ENCODE results near the gene KY. TPM values are rescaled to one million over a fixed set of nuclear protein-coding genes. Genes with fewer than 3 reads are reported as not detected.

KY gene
- total and polyA plus RNA-seq, 2 of the 8 experiments (the other 6 are each of a cell fraction or from before 2014, with no cell fraction given), result not detected

GRCh38 chr3:134600685-134601463 lies 49.9 kb downstream of the KY start:
- H3K56ac ChIP-seq (replicated peaks; ENCODE audit: insufficient read length, low read depth, low read length), result no peak overlapping the region
- no peak overlapping the region for H3K4ac ChIP-seq (replicated peaks; ENCODE audit: insufficient read length, low read depth, low read length)
- ChIA-PET CTCF (ENCODE audit: partially characterized antibody) (interaction anchor here (0.5 to 13.3 kb wide), 55 partner anchors 8 to 1294 kb away, joined by 3 to 197 read pairs (median 4); partner anchors contain the start of genes EPHB1 and KY), POLR2A (ENCODE audit: partially characterized antibody) (interaction anchor here (0.8 to 1.3 kb wide), 3 partner anchors 14 to 43 kb away, joined by 3 to 5 read pairs (median 3); no protein-coding TSS in a partner anchor)
- H3K27ac ChIP-seq (ENCODE audit: low read depth, low read length), result no peak overlapping the region
- no peaks in the 10 kb centered on the region for H3K9me3 ChIP-seq (ENCODE audit: insufficient read depth in 2 of 2, low read depth in 1 of 2, low read length in 1 of 2)
- no peak overlapping the region for H4K91ac ChIP-seq (replicated peaks; ENCODE audit: insufficient read length, low read length)
- FAIRE-seq, result peak; percentile 63
- no peak overlapping the region for H2BK15ac ChIP-seq (ENCODE audit: low read length)
- peaks cover 0 to 10% (median 2%) of the 10 kb centered on the region in 4 experiments; a peak in 3 of 7 replicates for H3K4me1 ChIP-seq (replicated peaks in 1 of 4; ENCODE audit: control insufficient read depth in 3 of 4, insufficient read depth in 4 of 4, low read length in 3 of 4)
- H4K5ac ChIP-seq (ENCODE audit: insufficient read length, low read depth, low read length), result no peak overlapping the region
- H3K27me3 ChIP-seq (replicated peaks in 1 of 4; ENCODE audit: control insufficient read depth in 3 of 4, extremely low read depth in 1 of 4, insufficient read depth in 3 of 4, low read length in 3 of 4), result peaks cover 0 to 5% (median 2%) of the 10 kb centered on the region in 4 experiments; a peak in 2 of 7 replicates
- H3K23ac ChIP-seq (ENCODE audit: insufficient read length), result no peak overlapping the region
- no peak overlapping the region for H4K8ac ChIP-seq (ENCODE audit: extremely low read depth, insufficient read depth, low read length)
- 0 out of 2 replicates have a peak overlapping the region, but pooled peaks have one; percentile 37 for H2AFZ ChIP-seq (ENCODE audit: low read length)
- WGBS, 2 experiments (ENCODE audit: extremely low coverage in 1 of 2, insufficient coverage in 1 of 2, insufficient read length in 1 of 2, insufficient replicate concordance in 2 of 2, low coverage in 1 of 2, low lambda C conversion rate in 2 of 2, missing lambda C conversion rate in 1 of 2), result 18% methylated on average over 31 of the region's 31 CpGs; no CpG with 5 or more reads in 1 of the 2 experiments
- H3K79me1 ChIP-seq (ENCODE audit: low read depth, low read length), result no peaks in the 10 kb centered on the region
- no peak overlapping the region for H2BK120ac ChIP-seq (replicated peaks; ENCODE audit: low read depth, low read length)
- H3K79me2 ChIP-seq (ENCODE audit: control insufficient read depth in 1 of 2, insufficient read depth in 2 of 2, low read length in 2 of 2), result no peaks in the 10 kb centered on the region
- H2BK12ac ChIP-seq (ENCODE audit: low read depth, low read length), result no peak overlapping the region
- no peak overlapping the region for H2BK5ac ChIP-seq (ENCODE audit: low read depth, low read length)
- DNase-seq (ENCODE audit: low read depth in 1 of 2, low spot score in 2 of 2), result peak in 1 of 2 experiments; percentile 89
- peaks cover 0 to 3% of the 10 kb centered on the region in 2 experiments for H4K20me1 ChIP-seq (replicated peaks in 1 of 2; ENCODE audit: control insufficient read depth in 1 of 2, insufficient read depth in 2 of 2, low read length in 2 of 2)
- H2AK5ac ChIP-seq (ENCODE audit: low read depth, low read length), result no peak overlapping the region
- H3K23me2 ChIP-seq (ENCODE audit: low read depth, low read length), result no peaks in the 10 kb centered on the region
- H3K14ac ChIP-seq (ENCODE audit: insufficient read length), result no peak overlapping the region
- H3K36me3 ChIP-seq (ENCODE audit: control insufficient read depth in 2 of 4, insufficient read depth in 4 of 4, low read length in 3 of 4), result no peaks in the 10 kb centered on the region
- peak overlapping the region; percentile 4 to 56; a peak in 2 of 4 replicates for H3K4me2 ChIP-seq (ENCODE audit: insufficient read depth in 1 of 2, low read depth in 2 of 2, low read length in 2 of 2)
- H3K9ac ChIP-seq (replicated peaks in 1 of 4; ENCODE audit: extremely low read depth in 1 of 4, low read depth in 3 of 4, low read length in 3 of 4), result no peak overlapping the region
- peak overlapping the region in 3 of 4 experiments; percentile 19 to 53 (median 27); a peak in 5 of 8 replicates for H3K4me3 ChIP-seq (ENCODE audit: extremely low read depth in 1 of 4, insufficient read depth in 2 of 4, low read depth in 3 of 4, low read length in 4 of 4)
- no peak overlapping the region for H3K18ac ChIP-seq (ENCODE audit: extremely low read depth, low read length)
- H2BK20ac ChIP-seq (ENCODE audit: low read length), result no peak overlapping the region
- no peak for TF ChIP-seq CTBP2 (IDR thresholded peaks at IDR 0.05; ENCODE audit: borderline replicate concordance, insufficient read depth, insufficient read length, low read length)
- no peak for TF ChIP-seq CHD1 (IDR thresholded peaks at IDR 0.05; ENCODE audit: low read depth, low read length)
- TF ChIP-seq KDM4A (IDR thresholded peaks at IDR 0.05; ENCODE audit: low read depth, low read length, severe bottlenecking), result no peak
- TF ChIP-seq RAD21 (IDR thresholded peaks at IDR 0.05 in 1 of 2, conservative IDR thresholded peaks at IDR 0.05 in 1 of 2; ENCODE audit: low read depth in 2 of 2, low read length in 2 of 2), result peak; percentile 96 to 97
- no peak for TF ChIP-seq NRF1 (IDR thresholded peaks at IDR 0.05; ENCODE audit: low read depth, low read length)
- TF ChIP-seq SIN3A (conservative IDR thresholded peaks at IDR 0.05 in 1 of 2, IDR thresholded peaks at IDR 0.05 in 1 of 2; ENCODE audit: low read depth in 1 of 2, low read length in 2 of 2), result peak in 1 of 2 experiments; percentile 70; a peak in 1 of 4 replicates
- TF ChIP-seq SIRT6 (IDR thresholded peaks at IDR 0.05; ENCODE audit: low read length), result no peak

All from H1 (cell line).